ENCODE results near the gene MDGA2. TPM values are rescaled to one million over a fixed set of nuclear protein-coding genes. Genes with fewer than 3 reads are reported as not detected.

MDGA2 gene
- total RNA-seq, 4 donors from 2014 or later, result not detected

GRCh38 chr14:47155395-47155794, 520.0 kb downstream of the MDGA2 start:
- H3K27me3 ChIP-seq, result no peaks in the 10 kb centered on the region
- no peak overlapping the region for H3K4me3 ChIP-seq
- no peaks in the 10 kb centered on the region for H3K36me3 ChIP-seq
- H3K9me3 ChIP-seq, result no peaks in the 10 kb centered on the region
- H3K4me1 ChIP-seq, result no peaks in the 10 kb centered on the region
- no peak for TF ChIP-seq CTCF (IDR thresholded peaks at IDR 0.05)
- no peak overlapping the region for H3K27ac ChIP-seq
- no peak for DNase-seq

- TF ChIP-seq CTCF (IDR thresholded peaks at IDR 0.05) (no peak), POLR2A (IDR thresholded peaks at IDR 0.05) (no peak)
- no peaks in the 10 kb centered on the region for H3K27me3 ChIP-seq
- no peak overlapping the region for H3K4me3 ChIP-seq
- H3K4me1 ChIP-seq, result no peaks in the 10 kb centered on the region
- H3K9me3 ChIP-seq, result no peaks in the 10 kb centered on the region
- no peaks in the 10 kb centered on the region for H3K36me3 ChIP-seq
- DNase-seq, result no peak
- no peak overlapping the region for H3K27ac ChIP-seq
Measured at GRCh38 chr14:47154276-47154797, 521.1 kb downstream of the MDGA2 start.

GRCh38 chr14:47153746-47154145, 521.7 kb downstream of the MDGA2 start:
- no peak overlapping the region for H3K4me3 ChIP-seq
- H3K27me3 ChIP-seq, result no peaks in the 10 kb centered on the region
- TF ChIP-seq POLR2A (IDR thresholded peaks at IDR 0.05), result no peak
- no peak for TF ChIP-seq CTCF (IDR thresholded peaks at IDR 0.05)
- no peak for DNase-seq
- H3K27ac ChIP-seq, result no peak overlapping the region
- H3K4me1 ChIP-seq, result no peaks in the 10 kb centered on the region
- H3K36me3 ChIP-seq, result no peaks in the 10 kb centered on the region
- no peaks in the 10 kb centered on the region for H3K9me3 ChIP-seq

GRCh38 chr14:47150267-47150666, 525.1 kb downstream of the MDGA2 start:
- H3K36me3 ChIP-seq, result no peaks in the 10 kb centered on the region
- H3K27ac ChIP-seq, result no peak overlapping the region
- no peaks in the 10 kb centered on the region for H3K27me3 ChIP-seq
- DNase-seq, result no peak
- H3K4me3 ChIP-seq, result no peak overlapping the region
- no peaks in the 10 kb centered on the region for H3K4me1 ChIP-seq
- H3K9me3 ChIP-seq, result no peaks in the 10 kb centered on the region
- no peak for TF ChIP-seq CTCF (IDR thresholded peaks at IDR 0.05)
- TF ChIP-seq POLR2A (IDR thresholded peaks at IDR 0.05), result no peak

- H3K4me1 ChIP-seq, result no peaks in the 10 kb centered on the region
- H3K27me3 ChIP-seq, result no peaks in the 10 kb centered on the region
- H3K27ac ChIP-seq, result no peak overlapping the region
- H3K4me3 ChIP-seq, result no peak overlapping the region
- DNase-seq, result no peak
- TF ChIP-seq POLR2A (IDR thresholded peaks at IDR 0.05) (no peak), CTCF (IDR thresholded peaks at IDR 0.05) (no peak)
- H3K9me3 ChIP-seq, result no peaks in the 10 kb centered on the region
- no peaks in the 10 kb centered on the region for H3K36me3 ChIP-seq
Measured at GRCh38 chr14:47149326-47149725, 526.1 kb downstream of the MDGA2 start.

GRCh38 chr14:47148686-47149085, 526.7 kb downstream of the MDGA2 start:
- no peak overlapping the region for H3K27ac ChIP-seq
- TF ChIP-seq POLR2A (IDR thresholded peaks at IDR 0.05) (no peak), CTCF (IDR thresholded peaks at IDR 0.05) (no peak)
- H3K9me3 ChIP-seq, result no peaks in the 10 kb centered on the region
- no peaks in the 10 kb centered on the region for H3K4me1 ChIP-seq
- H3K4me3 ChIP-seq, result no peak overlapping the region
- no peaks in the 10 kb centered on the region for H3K27me3 ChIP-seq
- no peaks in the 10 kb centered on the region for H3K36me3 ChIP-seq
- DNase-seq, result no peak

Measured in Peyer's patch (tissue), 4 donors.